ENCODE data around the gene DNAJC17.
A peak's percentile ranks its signal among the peaks of the same experiment; 100 is the strongest.

DNAJC17 gene, protein sequence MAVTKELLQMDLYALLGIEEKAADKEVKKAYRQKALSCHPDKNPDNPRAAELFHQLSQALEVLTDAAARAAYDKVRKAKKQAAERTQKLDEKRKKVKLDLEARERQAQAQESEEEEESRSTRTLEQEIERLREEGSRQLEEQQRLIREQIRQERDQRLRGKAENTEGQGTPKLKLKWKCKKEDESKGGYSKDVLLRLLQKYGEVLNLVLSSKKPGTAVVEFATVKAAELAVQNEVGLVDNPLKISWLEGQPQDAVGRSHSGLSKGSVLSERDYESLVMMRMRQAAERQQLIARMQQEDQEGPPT

DNA sequence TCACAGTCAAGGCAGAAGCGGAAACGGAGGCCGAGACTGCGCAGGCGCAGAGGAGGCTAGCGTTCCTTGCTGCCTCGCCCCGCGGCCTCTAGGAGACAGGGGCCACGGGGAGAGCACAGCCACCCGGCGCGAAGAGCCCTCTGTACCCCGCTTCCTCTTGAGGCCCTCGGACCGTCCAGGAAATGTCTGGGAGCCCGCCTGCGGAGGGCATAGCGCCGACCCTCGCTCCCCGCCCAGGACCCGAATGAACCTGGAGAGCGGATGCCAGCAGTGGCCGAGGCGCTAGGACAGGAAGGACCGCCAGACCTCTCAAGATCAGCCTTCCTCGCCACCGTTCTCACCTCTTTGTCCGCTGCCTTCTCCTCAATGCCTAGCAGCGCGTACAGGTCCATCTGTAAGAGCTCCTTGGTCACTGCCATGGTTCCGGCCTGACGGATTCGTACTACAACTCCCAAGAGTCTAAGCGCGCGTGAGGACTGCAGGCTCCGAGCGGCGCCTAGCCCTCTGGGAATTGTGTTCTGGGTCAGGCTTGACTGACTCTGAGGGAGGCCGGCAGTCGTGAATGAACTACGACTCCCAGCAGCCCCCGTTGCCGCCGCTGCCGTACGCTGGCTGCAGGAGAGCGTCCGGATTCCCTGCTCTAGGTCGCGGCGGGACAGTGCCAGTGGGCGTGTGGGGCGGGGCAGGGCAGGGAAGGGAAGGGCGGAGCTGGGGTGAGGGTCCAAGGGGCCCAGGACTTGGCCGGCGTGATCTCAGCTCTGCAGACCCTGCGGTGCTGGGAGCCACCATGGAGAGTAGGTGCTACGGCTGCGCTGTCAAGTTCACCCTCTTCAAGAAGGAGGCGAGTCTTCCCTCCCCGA is at the start of gene DNAJC17, which contains the start of gene ZFYVE19:
TSS of gene DNAJC17 (minus strand) at position 446 of the 860 bp plus-strand sequence. CDS start at position 419, 27 bp downstream.
TSS of gene ZFYVE19 (plus strand) at position 62 of the 860 bp plus-strand sequence. CDS start at position 563, 501 bp downstream.
- peak; percentile 99 for DNase-seq (ENCODE audit: low spot score)

DNA sequence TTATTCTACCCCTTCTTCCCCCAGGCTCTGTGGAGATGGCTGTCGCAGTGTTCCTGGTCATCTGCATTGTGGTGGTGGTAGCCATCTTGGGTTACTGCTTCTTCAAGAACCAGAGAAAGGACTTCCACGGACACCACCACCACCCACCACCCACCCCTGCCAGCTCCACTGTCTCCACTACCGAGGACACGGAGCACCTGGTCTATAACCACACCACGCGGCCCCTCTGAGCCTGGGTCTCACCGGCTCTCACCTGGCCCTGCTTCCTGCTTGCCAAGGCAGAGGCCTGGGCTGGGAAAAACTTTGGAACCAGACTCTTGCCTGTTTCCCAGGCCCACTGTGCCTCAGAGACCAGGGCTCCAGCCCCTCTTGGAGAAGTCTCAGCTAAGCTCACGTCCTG is 49.5 kb upstream of the DNAJC17 start:
- no peak for DNase-seq (ENCODE audit: low spot score)

DNA sequence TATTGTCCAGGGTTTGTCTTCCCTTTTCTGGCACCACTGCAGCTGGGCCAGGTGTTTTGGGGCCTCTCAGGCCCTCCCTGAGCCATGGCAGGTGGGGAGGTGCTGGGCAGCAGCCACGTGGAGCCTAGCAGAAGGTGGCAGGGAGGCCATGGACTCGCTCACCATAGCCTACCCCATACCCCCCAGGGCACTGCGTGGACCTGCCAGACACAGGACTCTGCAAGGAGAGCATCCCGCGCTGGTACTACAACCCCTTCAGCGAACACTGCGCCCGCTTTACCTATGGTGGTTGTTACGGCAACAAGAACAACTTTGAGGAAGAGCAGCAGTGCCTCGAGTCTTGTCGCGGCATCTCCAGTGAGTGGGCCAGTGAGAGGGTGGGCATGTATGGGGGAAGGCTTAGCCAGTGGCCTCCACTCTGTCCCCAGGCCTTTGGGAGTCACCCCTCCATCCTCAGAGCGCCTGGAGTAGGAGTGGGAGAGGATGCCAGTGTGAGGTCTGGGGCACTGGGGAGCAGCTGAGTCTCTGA is 48.5 kb upstream of the DNAJC17 start:
- no peak for DNase-seq (ENCODE audit: low spot score)

DNA sequence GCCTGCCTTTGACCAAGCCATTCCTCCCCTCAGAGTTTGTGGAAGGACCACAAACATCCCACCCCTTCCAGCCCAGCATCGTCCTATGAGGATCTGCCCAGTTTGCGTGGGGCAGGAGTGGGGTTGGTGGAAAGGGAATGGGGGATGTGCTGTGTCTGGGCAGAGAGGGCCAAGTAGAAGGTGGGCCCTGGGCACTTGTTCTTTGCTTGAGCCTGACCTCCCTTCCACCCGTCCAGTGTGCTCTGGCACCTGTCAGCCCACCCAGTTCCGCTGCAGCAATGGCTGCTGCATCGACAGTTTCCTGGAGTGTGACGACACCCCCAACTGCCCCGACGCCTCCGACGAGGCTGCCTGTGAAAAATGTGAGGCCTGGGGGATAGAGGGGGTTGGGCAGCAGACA is 46.9 kb upstream of the DNAJC17 start:
- no peak for DNase-seq (ENCODE audit: low spot score)

DNA sequence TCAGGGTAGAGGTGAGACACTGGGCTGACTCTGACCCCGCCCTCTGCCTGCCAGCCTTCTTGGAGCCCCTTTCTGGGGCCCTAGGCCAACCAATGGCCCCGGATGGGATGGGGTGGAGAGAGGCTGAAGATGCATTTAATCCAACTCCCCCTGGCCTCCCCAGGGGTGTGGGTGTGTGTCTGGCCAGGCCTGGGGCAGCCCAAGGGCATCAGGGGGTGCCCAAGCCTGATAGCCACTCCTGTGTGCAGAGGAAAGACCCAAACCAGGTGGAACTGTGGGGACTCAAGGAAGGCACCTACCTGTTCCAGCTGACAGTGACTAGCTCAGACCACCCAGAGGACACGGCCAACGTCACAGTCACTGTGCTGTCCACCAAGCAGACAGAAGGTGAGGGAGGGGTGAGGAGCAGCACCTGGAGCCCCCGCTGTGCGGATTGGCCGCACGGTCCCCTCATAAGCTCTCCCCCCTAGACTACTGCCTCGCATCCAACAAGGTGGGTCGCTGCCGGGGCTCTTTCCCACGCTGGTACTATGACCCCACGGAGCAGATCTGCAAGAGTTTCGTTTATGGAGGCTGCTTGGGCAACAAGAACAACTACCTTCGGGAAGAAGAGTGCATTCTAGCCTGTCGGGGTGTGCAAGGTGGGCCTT is 46.1 kb upstream of the DNAJC17 start:
- no peak for DNase-seq (ENCODE audit: low spot score)

DNA sequence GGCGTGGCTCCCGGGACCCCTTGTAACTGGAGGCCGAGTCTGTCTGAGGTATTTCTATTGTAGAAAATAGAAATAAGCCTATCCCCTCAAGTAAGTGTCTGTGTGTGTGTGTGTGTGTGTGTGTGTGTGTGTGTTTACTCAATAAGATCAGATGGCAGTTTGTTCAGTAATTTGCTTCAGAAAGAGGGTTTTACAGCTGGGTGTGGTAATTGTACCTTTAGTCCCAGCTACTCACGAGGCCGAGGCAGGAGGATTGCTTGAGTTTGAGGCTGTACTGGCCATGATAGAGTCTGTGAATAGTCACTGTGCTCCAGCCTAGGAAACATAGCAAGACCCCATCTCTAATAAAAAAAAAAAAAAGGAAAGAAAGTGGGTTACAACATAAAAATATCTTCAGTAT is 45.3 kb upstream of the DNAJC17 start:
- DNase-seq (ENCODE audit: low spot score): no peak

DNA sequence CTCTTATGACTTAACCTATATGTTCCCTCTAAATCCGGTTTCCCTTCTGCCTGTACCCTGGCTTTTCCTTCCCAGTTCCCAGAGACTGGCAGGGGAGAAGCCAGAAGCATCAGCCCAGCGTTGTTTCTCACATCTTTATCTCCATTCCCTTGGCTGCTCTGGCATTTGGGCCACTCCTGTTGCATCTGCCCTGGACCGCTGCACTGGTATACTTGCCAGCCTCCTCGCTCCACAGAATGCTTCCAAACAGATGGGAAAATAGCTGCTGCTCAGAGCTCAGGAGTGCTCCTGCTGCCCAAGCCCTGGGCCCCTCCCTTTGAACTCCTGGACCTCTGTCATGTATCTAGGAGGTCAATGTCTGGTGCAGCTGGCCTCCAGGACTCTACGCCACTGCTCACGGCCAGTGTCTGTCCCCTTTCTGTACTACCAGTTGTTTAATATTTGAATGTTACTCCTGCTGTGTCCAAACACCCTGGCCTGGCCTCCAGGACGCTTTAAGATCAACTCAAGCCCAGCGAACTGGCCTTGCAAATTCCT is 43.4 kb upstream of the DNAJC17 start:
- DNase-seq (ENCODE audit: low spot score): no peak

DNA sequence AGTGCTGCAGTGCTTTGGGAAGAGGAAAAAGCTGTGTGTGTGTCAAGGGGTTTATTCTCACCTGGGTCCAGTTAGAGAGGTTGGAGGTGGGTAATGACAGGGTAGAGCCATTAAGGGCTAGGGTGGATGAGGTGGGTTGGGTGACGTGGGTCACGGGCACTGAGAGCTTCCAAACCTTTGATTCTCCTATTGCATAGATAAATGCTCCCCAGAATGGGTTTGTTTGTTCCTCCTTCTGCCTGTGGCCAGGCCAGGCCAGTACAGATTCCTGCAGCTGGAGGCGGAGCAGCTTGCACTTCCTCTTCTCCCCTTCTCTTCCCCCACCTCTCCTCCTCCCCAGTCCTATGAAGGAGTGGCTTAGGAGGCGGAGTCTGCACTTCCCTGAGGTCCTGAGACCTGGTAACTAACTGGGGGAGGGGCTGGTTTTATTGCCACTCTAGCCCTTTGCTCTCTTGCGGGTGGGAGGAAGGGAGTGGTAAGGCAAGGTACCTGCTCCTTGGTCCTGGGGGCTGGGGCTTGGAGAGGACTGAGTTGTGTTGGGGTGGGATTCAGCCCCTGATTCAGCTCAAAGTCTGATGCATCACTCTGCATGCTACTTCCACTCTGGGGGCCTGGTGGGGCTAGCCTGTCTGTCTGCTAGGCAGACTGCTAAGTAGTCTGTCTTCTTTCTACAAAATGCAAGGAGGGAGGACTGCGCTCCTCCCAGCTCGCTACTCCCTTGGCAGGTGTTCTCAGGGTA is 40.1 kb upstream of the DNAJC17 start:
- DNase-seq (ENCODE audit: low spot score): peak; percentile 82

DNA sequence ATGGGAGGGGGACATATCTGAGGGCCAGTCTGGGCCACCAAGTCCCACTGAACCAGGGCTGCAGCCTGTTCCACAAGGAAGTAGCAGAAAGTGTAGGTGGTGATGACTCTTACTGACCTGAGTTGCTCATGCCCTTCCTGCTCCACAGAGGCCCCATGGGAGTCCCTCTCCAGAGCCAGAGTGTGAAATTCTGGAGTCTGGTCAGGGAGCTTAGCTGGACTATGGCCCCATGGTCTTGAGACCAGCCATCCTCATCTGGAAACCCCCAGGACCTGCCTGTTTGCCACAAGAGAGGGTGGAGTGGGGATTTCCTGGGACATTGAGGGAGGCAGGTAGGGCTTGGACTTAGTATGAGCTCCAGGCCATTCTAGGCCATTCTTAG is 39.6 kb upstream of the DNAJC17 start:
- DNase-seq (ENCODE audit: low spot score): no peak

DNA sequence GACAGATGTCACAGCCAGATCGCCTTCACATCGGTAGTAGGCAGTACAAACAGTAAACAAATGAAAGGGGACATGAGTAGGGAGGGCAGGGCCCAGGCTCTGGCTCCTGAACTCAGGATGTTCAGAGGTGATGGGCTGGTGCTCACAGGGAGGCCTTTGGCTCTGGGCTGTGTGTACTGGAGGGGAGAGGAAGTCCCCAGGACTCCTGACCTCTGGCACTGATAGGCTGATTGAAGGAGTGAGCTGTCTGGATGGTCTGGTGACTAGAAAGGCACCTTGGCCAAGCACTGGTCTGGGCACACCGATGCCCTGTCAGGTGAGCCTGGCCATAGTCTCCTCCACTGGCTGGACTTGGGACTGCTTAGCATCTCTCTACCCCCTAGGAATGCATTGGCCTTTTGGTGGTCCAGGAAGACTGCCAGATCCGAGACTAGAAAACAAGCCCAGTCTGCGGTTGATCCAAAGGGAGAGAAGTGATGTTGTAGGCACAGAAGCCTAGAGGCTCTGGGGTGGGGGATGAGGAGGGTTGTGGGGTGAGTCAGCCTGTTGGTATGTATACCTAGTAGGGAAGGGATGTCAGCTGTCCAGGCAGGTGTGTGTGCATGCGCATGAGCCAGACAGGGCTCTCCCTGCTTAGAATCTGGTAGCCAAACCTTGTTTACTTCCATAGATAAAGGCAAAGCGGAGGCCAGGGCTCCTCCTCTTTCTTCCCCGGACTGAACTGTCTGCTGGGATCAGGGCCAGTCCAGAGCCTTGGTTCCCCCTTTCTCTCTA is 38.4 kb upstream of the DNAJC17 start:
- DNase-seq (ENCODE audit: low spot score): no peak

DNA sequence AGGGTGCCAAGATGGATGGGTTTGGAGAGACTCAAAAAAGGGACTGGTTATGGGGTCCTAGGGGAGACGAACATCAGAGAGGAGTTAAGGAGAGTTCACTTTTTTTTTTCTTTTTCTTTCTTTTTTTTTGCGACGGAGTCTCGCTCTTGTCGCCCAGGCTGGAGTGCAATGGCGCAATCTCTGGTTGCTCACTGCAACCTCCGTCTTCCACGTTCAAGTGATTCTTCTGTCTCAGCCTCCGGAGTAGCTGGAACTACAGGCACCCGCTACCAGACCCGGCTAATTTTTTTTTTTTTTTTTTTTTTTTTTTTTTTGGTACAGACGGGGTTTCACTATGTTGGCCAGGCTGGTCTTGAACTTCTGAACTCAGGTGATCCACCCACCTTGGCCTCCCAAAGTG is 37.8 kb upstream of the DNAJC17 start:
- DNase-seq (ENCODE audit: low spot score): no peak

DNA sequence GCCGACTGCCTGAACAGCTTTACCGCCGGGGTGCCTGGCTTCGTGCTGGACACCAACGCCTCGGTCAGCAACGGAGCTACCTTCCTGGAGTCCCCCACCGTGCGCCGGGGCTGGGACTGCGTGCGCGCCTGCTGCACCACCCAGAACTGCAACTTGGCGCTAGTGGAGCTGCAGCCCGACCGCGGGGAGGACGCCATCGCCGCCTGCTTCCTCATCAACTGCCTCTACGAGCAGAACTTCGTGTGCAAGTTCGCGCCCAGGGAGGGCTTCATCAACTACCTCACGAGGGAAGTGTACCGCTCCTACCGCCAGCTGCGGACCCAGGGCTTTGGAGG is 37.4 kb upstream of the DNAJC17 start:
- no peak for DNase-seq (ENCODE audit: low spot score)

DNA sequence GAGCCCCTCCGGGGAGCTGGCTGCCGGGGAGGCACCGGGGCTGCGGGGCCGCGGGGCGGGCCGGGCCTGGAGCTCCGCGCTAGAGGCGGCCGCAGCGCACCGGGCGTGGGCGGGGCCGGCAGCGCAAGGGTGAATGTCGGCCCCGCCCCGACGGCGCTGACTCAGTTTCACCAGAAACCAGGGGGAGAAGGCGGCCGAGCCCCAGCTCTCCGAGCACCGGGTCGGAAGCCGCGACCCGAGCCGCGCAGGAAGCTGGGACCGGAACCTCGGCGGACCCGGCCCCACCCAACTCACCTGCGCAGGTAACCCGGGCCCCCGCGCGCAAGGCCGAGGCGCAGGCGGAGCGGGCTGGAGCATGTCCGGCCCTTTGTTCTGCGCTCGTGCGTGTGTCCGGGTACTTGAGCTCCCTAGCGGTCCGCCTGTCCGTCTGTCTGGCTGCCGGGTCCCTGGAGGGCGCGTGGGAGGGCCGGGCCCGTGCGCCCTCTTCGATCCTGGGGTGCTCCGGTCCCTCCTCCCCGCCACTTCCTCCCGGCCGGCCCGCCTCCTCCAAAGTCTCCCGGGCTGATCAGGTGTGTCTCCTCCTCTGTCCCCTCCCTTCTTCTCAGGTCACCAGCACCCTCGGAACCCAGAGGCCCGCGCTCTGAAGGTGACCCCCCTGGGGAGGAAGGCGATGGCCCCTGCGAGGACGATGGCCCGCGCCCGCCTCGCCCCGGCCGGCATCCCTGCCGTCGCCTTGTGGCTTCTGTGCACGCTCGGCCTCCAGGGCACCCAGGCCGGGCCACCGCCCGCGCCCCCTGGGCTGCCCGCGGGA is 36.8 kb upstream of the DNAJC17 start, which contains the start of gene SPINT1:
TSS of gene SPINT1 (plus strand) at position 164 of the 811 bp plus-strand sequence. CDS start at position 671, 507 bp downstream.
- no peak for DNase-seq (ENCODE audit: low spot score)

DNA sequence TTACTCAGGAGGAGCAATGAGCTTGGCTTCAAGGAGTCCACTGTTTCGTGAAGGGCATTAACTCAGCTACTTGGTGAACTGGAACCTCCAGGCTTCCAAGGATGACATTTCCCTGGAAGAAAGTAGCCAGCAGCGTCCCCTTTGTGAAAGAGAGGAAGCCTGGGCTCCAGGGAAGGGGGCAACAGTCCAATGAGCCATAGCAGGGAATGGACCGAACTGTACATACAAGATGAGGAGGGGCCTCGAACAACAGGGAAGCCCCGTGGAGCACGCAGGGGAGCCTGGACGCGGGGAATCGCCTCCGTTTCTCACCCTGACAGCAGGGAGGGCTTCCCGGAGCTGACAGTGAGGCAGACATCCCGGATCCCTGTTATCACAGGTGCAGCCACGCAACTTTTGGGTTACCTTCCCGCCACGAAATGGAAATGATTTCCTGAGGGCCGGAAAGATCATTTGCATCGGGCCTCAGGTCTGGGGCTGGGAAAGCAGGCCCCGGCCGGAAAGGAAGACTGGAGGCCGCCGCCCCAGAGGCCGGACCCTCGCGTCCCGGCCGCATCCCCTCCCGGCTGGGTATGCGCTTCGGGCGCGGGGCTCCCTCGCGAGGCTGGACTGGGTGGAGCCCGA is 36.1 kb upstream of the DNAJC17 start:
- no peak for DNase-seq (ENCODE audit: low spot score)

DNA sequence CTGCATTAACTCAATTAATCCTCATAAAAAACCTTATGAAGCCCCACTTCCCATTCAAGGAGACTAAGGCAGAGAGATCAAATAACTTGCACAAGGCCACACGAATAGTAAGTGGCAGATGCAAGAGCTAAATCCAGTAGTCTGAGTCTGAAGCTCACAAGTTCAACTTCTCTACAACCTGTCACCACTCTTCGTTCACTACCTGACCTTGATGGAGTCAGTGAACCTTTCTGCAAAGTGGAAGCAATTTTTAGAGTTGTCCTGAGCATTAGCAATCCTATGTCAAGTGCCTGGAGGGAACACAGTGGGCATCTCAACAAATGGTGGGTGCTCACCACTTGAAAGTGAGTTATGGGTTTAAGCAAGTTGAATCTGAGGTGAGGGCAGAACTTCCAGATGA is 34.5 kb upstream of the DNAJC17 start:
- DNase-seq (ENCODE audit: low spot score): no peak

DNA sequence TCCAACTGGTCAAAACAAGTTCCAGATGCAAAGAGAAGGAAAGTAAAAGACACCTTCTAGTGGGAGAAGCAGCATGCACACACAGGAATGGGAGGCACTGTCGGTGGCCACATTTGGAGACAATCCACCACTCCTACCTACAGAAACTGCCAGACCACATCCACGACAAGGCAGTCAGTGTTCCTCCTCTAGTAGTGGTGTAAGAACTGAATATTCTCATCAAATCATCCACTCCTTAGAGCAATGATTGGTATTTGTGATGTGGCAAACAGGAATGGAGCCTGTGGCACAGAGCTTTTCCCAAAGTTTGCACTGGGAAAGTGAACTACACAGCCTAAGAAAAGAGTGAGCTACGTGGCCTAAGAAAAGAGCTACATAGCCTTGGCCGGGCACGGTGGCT is 31.5 kb upstream of the DNAJC17 start:
- DNase-seq (ENCODE audit: low spot score): no peak

DNA sequence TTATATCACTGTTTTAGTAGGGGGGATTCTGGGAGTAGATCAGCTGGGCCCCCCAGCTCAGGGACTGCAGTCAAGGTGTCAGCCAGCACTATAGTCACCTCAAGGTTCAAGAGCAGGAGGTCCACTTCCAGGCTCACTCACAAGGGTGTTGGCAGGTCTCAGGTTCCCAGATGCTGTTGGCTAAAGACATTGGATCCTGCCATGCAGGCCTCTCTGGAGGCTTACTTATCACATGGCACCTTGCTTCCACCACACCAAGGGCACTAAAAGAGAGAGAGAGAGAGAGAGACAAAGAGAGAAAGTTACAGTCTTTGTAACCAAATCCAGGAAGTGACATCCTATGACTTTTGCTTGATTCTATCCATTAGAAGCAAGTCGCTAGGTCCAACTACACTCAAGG is 28.7 kb upstream of the DNAJC17 start:
- no peak for DNase-seq (ENCODE audit: low spot score)

DNA sequence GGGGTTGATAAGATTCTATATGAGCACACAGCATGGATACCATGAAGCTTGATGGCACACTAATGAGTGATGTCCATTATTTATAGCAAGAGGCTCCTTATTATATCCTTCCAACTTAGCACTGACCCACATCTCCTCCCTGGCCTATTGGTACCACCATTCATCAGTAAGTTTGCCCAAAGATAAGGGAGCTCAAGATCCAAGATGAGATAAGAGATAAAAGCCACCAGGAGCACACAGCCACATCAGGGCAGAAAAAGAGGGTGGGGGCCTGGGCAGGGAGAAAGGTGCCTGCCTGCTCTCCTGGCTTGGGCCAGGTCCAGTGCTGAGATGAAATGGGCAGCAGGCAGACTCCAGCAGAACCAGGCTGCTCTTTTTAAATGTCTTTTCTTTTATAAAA is 25.6 kb upstream of the DNAJC17 start:
- DNase-seq (ENCODE audit: low spot score): no peak

DNA sequence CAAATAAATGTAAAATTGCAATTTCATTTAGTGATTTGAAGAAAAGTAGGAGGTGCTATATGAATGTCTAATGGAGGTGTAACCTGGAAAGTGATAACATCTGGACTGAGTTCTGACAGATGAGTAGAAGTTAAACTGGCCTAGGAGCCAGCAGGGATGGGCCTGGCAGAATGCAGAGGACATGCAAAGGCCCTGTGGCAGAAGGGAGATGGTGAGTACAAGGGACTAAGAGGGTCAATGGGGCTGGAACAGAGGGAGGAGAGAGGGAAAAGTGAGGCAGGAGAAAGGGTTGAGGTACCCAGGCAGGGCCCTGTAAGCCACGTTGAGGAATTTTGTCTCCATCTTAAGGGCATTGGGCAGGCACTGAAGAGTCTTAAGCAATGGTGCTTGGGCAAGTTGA is 24.6 kb upstream of the DNAJC17 start:
- DNase-seq (ENCODE audit: low spot score): no peak

All from pons (tissue), 1 donor.